SJCRH30 (cell line): ENCODE data around the gene DRAP1. TPM values are rescaled to one million over a fixed set of nuclear protein-coding genes. Genes with fewer than 3 reads are reported as not detected.

Experiments
- DNase-seq, 2 experiments: peaks; one replicate each; pipeline ENCODE4 v3.0.0-alpha.2; 2015 to 2020
- H3K27ac ChIP-seq: fragments of 250-450 bp; sonication (Bioruptor Pico); 2 replicates; pipeline ENCODE4 v1.5.1; 2020; ENCODE audit warnings: mild to moderate bottlenecking, moderate library complexity
- H3K27me3 ChIP-seq: fragments of 250-450 bp; sonication (Bioruptor Pico); 2 replicates; pipeline ENCODE4 v1.5.1; 2020; ENCODE audit warnings: mild to moderate bottlenecking, moderate library complexity
- H3K36me3 ChIP-seq: fragments of 250-450 bp; sonication (Bioruptor Pico); 2 replicates; pipeline ENCODE4 v1.5.1; 2020; ENCODE audit warnings: mild to moderate bottlenecking, moderate library complexity
- H3K4me1 ChIP-seq: fragments of 250-450 bp; sonication (Bioruptor Pico); 2 replicates; pipeline ENCODE4 v1.5.1; 2020; ENCODE audit warnings: mild to moderate bottlenecking, moderate library complexity
- H3K4me3 ChIP-seq: fragments of 250-450 bp; sonication (Bioruptor Pico); 2 replicates; pipeline ENCODE4 v1.5.1; 2020; ENCODE audit warnings: mild to moderate bottlenecking, moderate library complexity
- H3K9me3 ChIP-seq: fragments of 250-450 bp; sonication (Bioruptor Pico); replicated peaks from 2 replicates; pipeline ENCODE4 v1.5.1; 2020; ENCODE audit warnings: mild to moderate bottlenecking, moderate library complexity
- total RNA-seq: library from RNA; depleted of rRNA; stranded (reverse); fragments of >200 nt; shearing (Covaris generic); gene quantifications from 2 replicates; pipeline ENCODE4 v1.2.3, GENCODE V29; 2014; rRNA removed

Gene DRAP1
- total RNA-seq, 1 experiment from 2014 or later = 72.7 TPM

GRCh38 chr11:65968600-65969482, 49.6 kb downstream of the DRAP1 start:
- H3K36me3 ChIP-seq = peaks cover 54% of the 10 kb centered on the region
- H3K4me1 ChIP-seq = no peaks in the 10 kb centered on the region
- H3K4me3 ChIP-seq = no peak overlapping the region
- no peak overlapping the region for H3K27ac ChIP-seq
- no peak for DNase-seq
- H3K9me3 ChIP-seq = no peaks in the 10 kb centered on the region
- no peaks in the 10 kb centered on the region for H3K27me3 ChIP-seq

Other genes with a start within 250 kb of the DRAP1 start
- gene KAT5, start 207.2 kb upstream of the DRAP1 start, total RNA-seq = 30.7 and 34.0 TPM in 2 replicates
- gene RNASEH2C, start 198.6 kb upstream of the DRAP1 start, total RNA-seq = 49.3 and 50.9 TPM in 2 replicates
- 1.8 and 2.0 TPM in 2 replicates for gene AP5B1, start 138.4 kb upstream of the DRAP1 start, total RNA-seq
- gene OVOL1, start 132.4 kb upstream of the DRAP1 start, total RNA-seq = not detected in 2 replicates
- gene SNX32, start 85.5 kb upstream of the DRAP1 start, total RNA-seq = 0.04 TPM in 1 of 2 replicates, not detected in the other
- 743 and 763 TPM in 2 replicates for gene CFL1, start 61.2 kb upstream of the DRAP1 start, total RNA-seq
- 31.1 and 35.1 TPM in 2 replicates for gene MUS81, start 59.0 kb upstream of the DRAP1 start, total RNA-seq
- gene EFEMP2, start 46.6 kb upstream of the DRAP1 start, total RNA-seq = 21.5 and 23.9 TPM in 2 replicates
- gene CTSW, start 39.6 kb upstream of the DRAP1 start, total RNA-seq = not detected in 2 replicates
- gene FIBP, start 31.0 kb upstream of the DRAP1 start, total RNA-seq = 64.3 and 68.1 TPM in 2 replicates
- gene CCDC85B, start 28.8 kb upstream of the DRAP1 start, total RNA-seq = 25.2 and 30.6 TPM in 2 replicates
- 1.5 and 1.9 TPM in 2 replicates for gene FOSL1, start 19.0 kb upstream of the DRAP1 start, total RNA-seq
- 9.2 and 10.3 TPM in 2 replicates for gene C11orf68, start 364 bp upstream of the DRAP1 start, total RNA-seq
- not detected in 2 replicates for gene TSGA10IP, start 26.1 kb downstream of the DRAP1 start, total RNA-seq
- gene SART1, start 42.3 kb downstream of the DRAP1 start, total RNA-seq = 52.3 and 63.5 TPM in 2 replicates
- 52.9 and 55.1 TPM in 2 replicates for gene EIF1AD, start 82.7 kb downstream of the DRAP1 start, total RNA-seq
- 181 and 199 TPM in 2 replicates for gene BANF1, start 83.1 kb downstream of the DRAP1 start, total RNA-seq
- gene CST6, start 92.6 kb downstream of the DRAP1 start, total RNA-seq = not detected in 2 replicates
- 0.24 and 0.51 TPM in 2 replicates for gene CATSPER1, start 107.1 kb downstream of the DRAP1 start, total RNA-seq
- gene GAL3ST3, start 129.7 kb downstream of the DRAP1 start, total RNA-seq = not detected in 2 replicates
- gene SF3B2, start 132.9 kb downstream of the DRAP1 start, total RNA-seq = 163 and 169 TPM in 2 replicates
- 11.8 and 12.5 TPM in 2 replicates for gene PACS1, start 150.8 kb downstream of the DRAP1 start, total RNA-seq